NCI-H69 (cell line): ENCODE data around the gene LATS2.

Experiments
- DNase-seq: peaks from one replicate; lab custom pipeline; 2025; lab: John Stamatoyannopoulos, UW

The LATS2 gene

GRCh38 chr13:21061029-21061763 is at the start of gene LATS2:
Gene LATS2, minus strand, starts transcription at chr13:21061586. Its CDS starts 15,560 bp downstream, at chr13:21046026.
- peak; percentile 59 for DNase-seq

GRCh38 chr13:21109168-21109567 is 47.8 kb upstream of the LATS2 start:
- DNase-seq: no peak

GRCh38 chr13:21106089-21106488 is 44.7 kb upstream of the LATS2 start:
- DNase-seq: peak; percentile 11

GRCh38 chr13:21104199-21105019 is 43.0 kb upstream of the LATS2 start:
- DNase-seq: no peak

GRCh38 chr13:21101865-21102576 is 40.6 kb upstream of the LATS2 start:
- DNase-seq: no peak

- no peak for DNase-seq
Measured at GRCh38 chr13:21100994-21101757, 39.8 kb upstream of the LATS2 start.

GRCh38 chr13:21100211-21100610 is 38.8 kb upstream of the LATS2 start:
- no peak for DNase-seq

GRCh38 chr13:21095311-21095710 is 33.9 kb upstream of the LATS2 start:
- DNase-seq: no peak

- DNase-seq: no peak
Measured at GRCh38 chr13:21089830-21090229, 28.4 kb upstream of the LATS2 start.

GRCh38 chr13:21088534-21088933 is 27.1 kb upstream of the LATS2 start:
- no peak for DNase-seq

- DNase-seq: peak; percentile 17
Measured at GRCh38 chr13:21086929-21087328, 25.5 kb upstream of the LATS2 start.

GRCh38 chr13:21081926-21082325 is 20.5 kb upstream of the LATS2 start:
- no peak for DNase-seq

GRCh38 chr13:21080593-21080891 is 19.2 kb upstream of the LATS2 start:
- no peak for DNase-seq

- no peak for DNase-seq
Measured at GRCh38 chr13:21079761-21080592, 18.6 kb upstream of the LATS2 start.

- DNase-seq: no peak
Measured at GRCh38 chr13:21079221-21079620, 17.8 kb upstream of the LATS2 start.

- DNase-seq: no peak
Measured at GRCh38 chr13:21078501-21078900, 17.1 kb upstream of the LATS2 start.

GRCh38 chr13:21077788-21078353 is 16.5 kb upstream of the LATS2 start:
- DNase-seq: no peak

GRCh38 chr13:21077076-21077787 is 15.8 kb upstream of the LATS2 start:
- DNase-seq: no peak

GRCh38 chr13:21076253-21076652 is 14.9 kb upstream of the LATS2 start:
- no peak for DNase-seq
